SKM-1 (cell line): ENCODE results near the gene SERPINE2.
A peak's percentile ranks its signal among the peaks of the same experiment; 100 is the strongest.
"Not testable (repeated sequence)": the region's sequence is repeated elsewhere in the genome, so short reads cannot be mapped to it uniquely, and the experiment has no call there.

ENCODE experiments used
- DNase-seq: peaks from one replicate; lab custom pipeline; 2025; ENCODE audit not compliant: unreplicated experiment; lab: John Stamatoyannopoulos, UW

SERPINE2 gene

GRCh38 chr2:224017957-224018356 lies 21.1 kb downstream of the SERPINE2 start:
- DNase-seq, result no peak

- DNase-seq, result no peak
Measured at GRCh38 chr2:224016963-224017362, 22.1 kb downstream of the SERPINE2 start.

GRCh38 chr2:224014336-224014735 lies 24.8 kb downstream of the SERPINE2 start:
- DNase-seq, result no peak

- no peak for DNase-seq
Measured at GRCh38 chr2:224011837-224012236, 27.2 kb downstream of the SERPINE2 start.

GRCh38 chr2:224009605-224010315 lies 29.3 kb downstream of the SERPINE2 start:
- DNase-seq, result no peak

- no peak for DNase-seq
Measured at GRCh38 chr2:224008702-224009261, 30.3 kb downstream of the SERPINE2 start.

GRCh38 chr2:224004105-224004695 lies 34.9 kb downstream of the SERPINE2 start:
- DNase-seq, result no peak

GRCh38 chr2:224000662-224001061 lies 38.4 kb downstream of the SERPINE2 start:
- not testable (repeated sequence) for DNase-seq

GRCh38 chr2:223999862-224000261 lies 39.2 kb downstream of the SERPINE2 start:
- DNase-seq, result no peak

- DNase-seq, result no peak
Measured at GRCh38 chr2:223998948-223999347, 40.1 kb downstream of the SERPINE2 start.

- no peak for DNase-seq
Measured at GRCh38 chr2:223997938-223998337, 41.1 kb downstream of the SERPINE2 start.

GRCh38 chr2:223996391-223996790 lies 42.7 kb downstream of the SERPINE2 start:
- no peak for DNase-seq

GRCh38 chr2:223995569-223995968 lies 43.5 kb downstream of the SERPINE2 start:
- no peak for DNase-seq

- DNase-seq, result no peak
Measured at GRCh38 chr2:223994562-223995162, 44.4 kb downstream of the SERPINE2 start.

GRCh38 chr2:223993634-223994232 lies 45.4 kb downstream of the SERPINE2 start:
- DNase-seq, result peak; percentile 32

- no peak for DNase-seq
Measured at GRCh38 chr2:223991611-223992010, 47.5 kb downstream of the SERPINE2 start.

- no peak for DNase-seq
Measured at GRCh38 chr2:223989856-223990232, 49.2 kb downstream of the SERPINE2 start.

- no peak for DNase-seq
Measured at GRCh38 chr2:223989206-223989855, 49.8 kb downstream of the SERPINE2 start.

GRCh38 chr2:223981241-223981640 lies 57.8 kb downstream of the SERPINE2 start:
- DNase-seq, result no peak

GRCh38 chr2:223980803-223981202 lies 58.3 kb downstream of the SERPINE2 start:
- DNase-seq, result no peak

GRCh38 chr2:223980397-223980735 lies 58.7 kb downstream of the SERPINE2 start:
- DNase-seq, result no peak
